HL-60 (cell line): ENCODE measurements around the gene PIP4K2A.

Experiments
- DNase-seq, 2 experiments: peaks; one replicate each; pipeline ENCODE4 v3.0.0-alpha.2; 2010 to 2020; ENCODE audit warnings: low read depth in 1 of 2, low spot score in 1 of 2
- H3K27ac ChIP-seq: fragments of 250-450 bp; sonication (Bioruptor Pico); replicated peaks from 2 replicates; pipeline ENCODE4 v1.5.1; 2020; ENCODE audit warnings: mild to moderate bottlenecking, moderate library complexity
- H3K27me3 ChIP-seq: fragments of 250-450 bp; sonication (Bioruptor Pico); 2 replicates; pipeline ENCODE4 v1.5.1; 2021; ENCODE audit warnings: mild to moderate bottlenecking, moderate library complexity; ENCODE audit not compliant: insufficient read depth, poor library complexity, severe bottlenecking
- H3K4me3 ChIP-seq: replicated peaks from 2 replicates; pipeline ENCODE4 v1.5.1; 2011; ENCODE audit warnings: mild to moderate bottlenecking, control low read depth, low read length; ENCODE audit not compliant: insufficient read depth
- GABPA ChIP-seq: IDR thresholded peaks from 2 replicates; pipeline ENCODE4 v1.6.1; 2012; ENCODE audit warnings: low read depth
- POLR2AphosphoS5 ChIP-seq: IDR thresholded peaks from 2 replicates; pipeline ENCODE4 v1.6.1; 2012; ENCODE audit warnings: low read depth
- REST ChIP-seq: IDR thresholded peaks from 2 replicates; pipeline ENCODE4 v1.6.1; 2012; ENCODE audit warnings: low read depth; ENCODE audit not compliant: insufficient replicate concordance
- SPI1 ChIP-seq: IDR thresholded peaks from 2 replicates; pipeline ENCODE4 v1.6.1; 2012; ENCODE audit warnings: low read depth, mild to moderate bottlenecking, borderline replicate concordance
- TF ChIP-seq, protein P1 (sequence below): IDR thresholded peaks from one replicate; pipeline ENCODE4 v1.5.1; 2011; ENCODE audit warnings: low read length, control low read depth, inconsistent platforms; ENCODE audit not compliant: insufficient read depth

Gene PIP4K2A

DNA sequence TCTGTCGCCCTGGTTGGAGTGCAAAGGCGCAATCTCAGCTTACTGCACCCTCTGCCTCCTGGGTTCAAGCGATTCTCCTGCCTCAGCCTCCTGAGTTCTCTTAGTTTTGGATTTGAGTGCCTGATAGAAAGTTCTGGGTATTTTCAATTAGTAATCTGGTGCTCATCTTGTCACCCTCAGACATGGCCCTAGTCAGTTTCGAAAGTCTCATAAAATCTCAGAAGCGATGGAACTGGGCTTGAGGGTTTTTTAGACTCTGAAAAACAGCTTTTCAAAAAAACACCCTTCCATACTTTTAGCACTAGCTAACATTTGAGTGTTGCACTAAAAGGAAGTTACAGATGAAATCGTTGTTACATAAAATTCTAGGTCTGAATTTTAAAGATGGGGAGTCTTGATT, 9.4 kb upstream of the PIP4K2A start:
- TF ChIP-seq, protein P1, sequence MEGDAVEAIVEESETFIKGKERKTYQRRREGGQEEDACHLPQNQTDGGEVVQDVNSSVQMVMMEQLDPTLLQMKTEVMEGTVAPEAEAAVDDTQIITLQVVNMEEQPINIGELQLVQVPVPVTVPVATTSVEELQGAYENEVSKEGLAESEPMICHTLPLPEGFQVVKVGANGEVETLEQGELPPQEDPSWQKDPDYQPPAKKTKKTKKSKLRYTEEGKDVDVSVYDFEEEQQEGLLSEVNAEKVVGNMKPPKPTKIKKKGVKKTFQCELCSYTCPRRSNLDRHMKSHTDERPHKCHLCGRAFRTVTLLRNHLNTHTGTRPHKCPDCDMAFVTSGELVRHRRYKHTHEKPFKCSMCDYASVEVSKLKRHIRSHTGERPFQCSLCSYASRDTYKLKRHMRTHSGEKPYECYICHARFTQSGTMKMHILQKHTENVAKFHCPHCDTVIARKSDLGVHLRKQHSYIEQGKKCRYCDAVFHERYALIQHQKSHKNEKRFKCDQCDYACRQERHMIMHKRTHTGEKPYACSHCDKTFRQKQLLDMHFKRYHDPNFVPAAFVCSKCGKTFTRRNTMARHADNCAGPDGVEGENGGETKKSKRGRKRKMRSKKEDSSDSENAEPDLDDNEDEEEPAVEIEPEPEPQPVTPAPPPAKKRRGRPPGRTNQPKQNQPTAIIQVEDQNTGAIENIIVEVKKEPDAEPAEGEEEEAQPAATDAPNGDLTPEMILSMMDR, result no peak
- TF ChIP-seq POLR2AphosphoS5 (no peak), GABPA (no peak), REST (no peak), SPI1 (no peak)
- no peak overlapping the region for H3K4me3 ChIP-seq
- no peak for DNase-seq
- no peaks in the 10 kb centered on the region for H3K27me3 ChIP-seq
- no peak overlapping the region for H3K27ac ChIP-seq

- H3K27me3 ChIP-seq, result no peaks in the 10 kb centered on the region
- TF ChIP-seq, protein P1, result no peak
- peak; percentile 80; the same call in 1 of the 2 replicates for TF ChIP-seq SPI1
- H3K4me3 ChIP-seq, result no peak overlapping the region
- peak in 1 of 2 experiments; percentile 10 for DNase-seq
- no peak overlapping the region for H3K27ac ChIP-seq
These were observed 9.0 kb upstream of the PIP4K2A start for GRCh38 chr10:22723343-22723779.

DNA sequence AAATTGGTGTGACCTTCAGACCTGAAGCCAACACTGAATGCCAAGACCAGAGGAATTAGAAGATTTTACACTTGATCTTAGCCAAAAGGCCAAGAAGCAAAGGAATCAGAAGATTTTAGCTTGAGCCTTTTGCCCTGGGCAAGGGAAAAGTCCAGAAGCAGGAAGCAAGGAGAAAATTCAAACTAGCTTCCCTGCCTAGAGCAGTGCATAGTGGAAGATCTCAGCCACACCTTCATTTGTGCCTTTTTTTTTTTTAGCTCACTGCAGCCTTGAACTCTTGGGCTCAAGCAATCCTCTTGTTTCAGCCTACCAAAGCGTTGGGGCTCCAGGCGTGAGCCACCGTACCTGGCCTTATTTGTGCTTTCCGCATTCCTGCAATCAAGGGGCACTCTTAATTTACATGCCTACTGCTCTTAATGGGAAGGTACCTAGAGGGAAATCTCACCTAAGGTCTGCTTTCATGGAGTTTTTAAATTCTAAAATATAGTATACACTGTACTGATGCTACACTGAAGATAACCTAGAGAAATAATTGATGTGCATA, 8.3 kb upstream of the PIP4K2A start:
- no peak for TF ChIP-seq SPI1
- no peak for TF ChIP-seq GABPA
- no peak for TF ChIP-seq POLR2AphosphoS5
- TF ChIP-seq, protein P1, result no peak
- H3K27me3 ChIP-seq, result no peaks in the 10 kb centered on the region
- no peak for DNase-seq
- H3K27ac ChIP-seq, result no peak overlapping the region
- H3K4me3 ChIP-seq, result no peak overlapping the region

DNA sequence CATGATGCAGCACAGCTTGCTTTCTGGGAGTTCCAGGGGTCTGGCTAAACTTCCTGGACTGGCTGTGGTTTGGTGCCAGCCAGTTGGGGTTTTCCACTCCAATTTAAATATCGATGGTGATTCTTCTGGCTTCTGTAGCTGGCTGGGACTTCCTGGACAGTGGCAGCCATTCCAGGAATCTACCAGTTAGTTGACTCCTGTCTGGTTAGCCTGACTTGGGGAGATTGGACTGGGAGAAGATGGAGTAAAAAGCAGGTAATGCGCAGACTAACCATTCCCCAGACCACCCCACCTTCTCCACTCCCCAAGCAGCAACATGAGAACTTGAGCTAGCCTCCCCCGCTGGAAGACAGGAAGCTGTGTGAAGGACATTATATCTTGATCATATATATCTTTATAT, 6.3 kb upstream of the PIP4K2A start:
- Histone ChIP-seq H3K4me3 (no peak overlapping the region), H3K27ac (no peak overlapping the region), H3K27me3 (no peaks in the 10 kb centered on the region)
- TF ChIP-seq REST (no peak), SPI1 (no peak), GABPA (no peak), POLR2AphosphoS5 (no peak)
- TF ChIP-seq, protein P1, result no peak
- DNase-seq, result no peak
